GM18907 (cell line): ENCODE data around the gene GATA2.

Experiments
- ATAC-seq: cut with Tn5 transposase; IDR thresholded peaks from one replicate; pipeline ENCODE4 v1.9.1; 2021; ENCODE audit warnings: mild to moderate bottlenecking, moderate library complexity; ENCODE audit not compliant: unreplicated experiment

The GATA2 gene

GRCh38 chr3:128458746-128459460, 34.1 kb downstream of the GATA2 start:
- no peak for ATAC-seq

DNA sequence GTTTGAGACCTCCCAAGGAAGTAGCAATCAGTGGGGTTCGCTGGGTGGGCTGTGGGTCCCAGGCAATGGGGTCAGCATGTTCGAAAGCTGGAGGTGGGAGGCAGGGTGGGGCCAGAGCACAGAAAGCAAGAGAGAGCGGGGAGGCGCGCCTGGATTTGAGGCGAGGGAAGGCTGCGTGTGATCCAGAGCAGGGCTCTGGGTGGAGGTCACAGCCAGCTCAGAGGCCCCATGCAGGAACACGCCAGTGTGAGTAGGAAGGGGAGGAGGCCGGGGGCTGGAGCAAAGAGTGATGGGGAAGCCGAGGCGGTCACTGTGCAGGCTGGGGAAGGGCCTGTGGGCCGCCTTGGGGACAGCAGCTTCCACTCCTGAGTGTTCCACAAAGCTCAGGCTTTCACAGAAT, 35.1 kb downstream of the GATA2 start:
- ATAC-seq: no peak

- ATAC-seq: no peak
Observed at GRCh38 chr3:128456776-128457715, 36.0 kb downstream of the GATA2 start.

- no peak for ATAC-seq
Observed at GRCh38 chr3:128455786-128456748, 36.9 kb downstream of the GATA2 start.

GRCh38 chr3:128455116-128455515, 37.9 kb downstream of the GATA2 start:
- ATAC-seq: no peak

DNA sequence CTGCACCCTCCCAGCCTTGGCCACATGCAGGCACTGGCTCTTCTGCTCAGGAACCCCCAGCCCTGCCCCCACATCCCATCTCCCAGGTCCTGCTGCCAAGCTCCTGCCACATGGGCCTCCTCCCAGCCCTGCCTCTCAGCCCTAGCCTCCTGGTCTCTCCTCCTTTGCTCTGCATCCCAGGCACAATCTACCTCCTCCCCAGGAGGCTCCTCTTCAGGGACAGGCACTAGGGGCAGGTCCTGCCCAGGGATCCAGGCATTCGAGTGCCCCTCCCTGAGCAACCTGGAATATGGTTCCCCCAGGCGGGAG, 38.7 kb downstream of the GATA2 start:
- no peak for ATAC-seq

GRCh38 chr3:128453501-128454309, 39.3 kb downstream of the GATA2 start:
- no peak for ATAC-seq

- no peak for ATAC-seq
Observed at GRCh38 chr3:128452678-128453275, 40.2 kb downstream of the GATA2 start.

DNA sequence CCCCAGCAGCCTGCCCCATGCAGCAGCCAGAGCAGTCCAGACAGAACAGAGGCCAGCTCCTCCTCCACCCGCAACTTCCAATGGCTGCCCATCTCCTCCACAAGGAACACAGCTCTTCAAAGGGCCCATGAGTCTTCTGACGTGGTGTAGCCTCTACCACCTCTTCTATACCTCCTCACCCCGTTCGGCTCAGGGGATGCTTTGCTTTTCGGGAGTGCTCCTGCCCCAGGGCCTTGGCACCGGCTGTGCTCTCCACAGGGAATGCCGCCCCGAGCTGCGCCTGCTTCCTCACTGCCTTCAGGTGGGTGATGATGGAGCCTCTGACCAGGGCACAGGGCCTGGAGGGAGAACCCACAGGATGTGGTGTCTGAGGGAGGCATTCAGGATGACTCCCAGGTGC, 40.9 kb downstream of the GATA2 start:
- ATAC-seq: no peak

- ATAC-seq: no peak
Observed at GRCh38 chr3:128449111-128449638, 43.8 kb downstream of the GATA2 start.

- ATAC-seq: no peak
Observed at GRCh38 chr3:128448491-128448890, 44.5 kb downstream of the GATA2 start.

- ATAC-seq: peak; percentile 60
Observed at GRCh38 chr3:128447561-128448013, 45.4 kb downstream of the GATA2 start.

DNA sequence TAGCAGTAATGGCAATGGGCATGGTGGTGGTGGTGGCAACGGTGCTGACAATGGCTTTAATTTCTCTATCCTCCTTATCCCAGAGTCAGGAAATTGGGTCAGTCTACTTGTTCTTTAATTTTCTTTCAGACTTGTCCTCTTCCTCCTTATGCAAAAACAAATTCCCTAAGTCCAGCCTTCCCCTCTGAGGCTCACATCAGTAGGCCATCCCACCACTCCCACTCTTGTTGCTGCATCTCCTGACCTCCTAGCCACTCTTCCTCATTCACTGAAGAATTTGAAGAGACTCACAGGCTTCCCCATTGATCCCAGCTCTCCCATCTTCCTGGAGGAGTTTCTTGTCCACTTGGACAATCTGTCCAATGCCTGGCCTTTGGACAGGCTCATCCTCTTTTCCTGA, 46.2 kb downstream of the GATA2 start:
- no peak for ATAC-seq

DNA sequence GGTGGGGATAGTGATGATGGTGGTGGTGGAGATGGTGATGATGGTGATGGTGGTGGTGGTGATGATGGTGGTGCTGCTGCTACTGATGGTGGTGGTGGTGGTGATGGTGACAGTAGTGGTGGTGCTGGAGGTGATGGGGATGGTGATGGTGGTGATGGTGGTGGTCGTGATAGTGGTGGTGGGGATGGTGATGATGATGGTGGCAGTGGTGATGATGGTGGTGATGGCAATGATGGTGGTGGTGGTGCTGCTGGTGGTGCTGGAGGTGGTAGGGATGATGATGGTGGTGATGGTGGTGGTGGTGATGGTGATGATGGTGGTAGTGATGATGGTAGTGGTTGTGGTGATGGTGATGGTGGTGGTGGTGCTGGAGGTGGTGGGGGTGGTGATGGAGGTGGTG, 47.6 kb downstream of the GATA2 start:
- ATAC-seq: no peak

- no peak for ATAC-seq
Observed at GRCh38 chr3:128443771-128444170, 49.2 kb downstream of the GATA2 start.

DNA sequence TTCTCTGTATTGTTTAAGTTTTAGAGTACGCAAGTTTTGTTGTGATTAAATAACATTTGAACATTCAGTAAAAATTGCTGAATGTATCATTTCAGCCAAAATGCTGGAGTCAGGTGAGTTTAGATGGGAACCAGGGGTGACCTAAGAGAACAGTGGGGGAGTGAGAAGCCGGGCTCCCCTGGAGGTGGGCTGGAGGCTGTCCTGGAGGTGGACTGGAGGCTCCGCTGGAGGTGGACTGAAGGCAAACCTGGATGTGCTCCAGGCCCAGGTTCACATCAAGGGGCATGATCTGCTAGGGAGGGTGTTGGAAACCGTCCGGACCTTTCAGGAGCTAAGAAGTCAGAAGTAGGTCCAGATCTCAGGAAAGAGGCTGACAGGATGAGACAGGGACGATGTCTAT, 50.1 kb downstream of the GATA2 start:
- ATAC-seq: no peak

DNA sequence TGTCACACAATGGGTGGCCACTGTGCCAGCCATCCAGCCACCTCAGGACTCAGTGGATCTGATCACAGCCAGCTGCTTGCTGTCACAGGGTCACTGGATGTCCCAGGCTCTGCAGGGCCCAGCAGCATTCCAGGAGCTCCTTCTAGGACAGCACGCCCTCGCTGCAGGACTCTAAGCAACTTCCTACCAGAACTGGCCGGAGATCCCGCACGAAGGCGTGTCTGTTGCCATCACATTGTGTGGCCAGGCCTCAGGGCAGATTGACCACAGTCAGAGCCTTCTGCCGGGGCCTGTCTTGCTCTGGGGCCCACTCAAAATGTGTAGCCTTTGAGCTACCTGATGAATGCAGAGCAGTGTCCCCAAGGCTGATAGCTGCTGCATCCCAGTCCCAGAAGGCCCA, 50.9 kb downstream of the GATA2 start:
- ATAC-seq: no peak

DNA sequence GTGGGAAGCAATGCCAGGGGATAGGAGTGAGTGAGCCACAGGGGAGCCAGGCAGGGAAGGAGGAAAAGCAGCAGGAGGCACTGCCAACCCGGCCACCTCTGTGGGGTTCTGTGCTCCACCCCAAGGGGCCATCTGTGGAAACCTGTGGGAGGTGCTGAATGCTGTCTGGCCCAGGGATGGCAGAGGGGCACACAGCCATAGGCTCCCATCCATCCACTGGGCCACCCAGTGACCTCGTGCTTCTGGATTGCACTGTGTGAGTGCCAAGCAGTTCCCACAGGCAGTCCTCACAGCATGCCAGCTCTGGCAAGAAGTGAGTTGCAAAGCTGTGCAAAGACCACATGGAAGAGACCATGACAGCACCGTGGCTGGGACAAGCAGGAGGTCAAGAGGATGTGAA, 53.8 kb downstream of the GATA2 start:
- no peak for ATAC-seq

DNA sequence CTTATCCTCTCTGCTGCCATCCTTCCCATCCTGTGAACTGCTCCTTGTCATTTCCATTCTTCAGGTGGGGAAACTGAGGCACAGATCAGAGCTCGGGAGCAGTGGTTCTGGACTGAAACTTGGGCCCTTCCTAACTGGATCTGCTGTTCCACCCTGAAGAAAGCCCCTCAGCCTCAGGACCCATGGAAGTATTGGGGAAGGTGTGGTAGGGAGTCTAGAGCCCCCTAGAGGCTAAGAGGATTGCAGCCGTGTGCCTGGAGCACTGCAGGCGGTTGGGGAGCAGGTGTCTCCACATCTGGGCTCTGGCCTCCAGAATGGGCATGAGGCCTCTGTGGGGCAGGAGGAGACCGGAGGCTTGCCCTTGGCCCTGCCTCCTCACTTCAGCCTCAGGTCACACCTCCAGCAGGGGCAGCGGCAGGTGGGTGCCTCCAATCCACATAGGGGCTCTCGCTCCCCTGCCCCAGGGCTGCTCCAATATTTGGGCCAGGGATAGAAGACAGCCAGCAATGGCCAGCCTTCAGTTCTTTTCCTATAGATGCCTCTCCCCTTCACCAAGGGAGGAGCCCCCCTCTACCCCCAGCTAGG, 54.4 kb downstream of the GATA2 start:
- no peak for ATAC-seq
